HCT116 (cell line): Measurements from ENCODE around the gene HIVEP3.

Experiments
- CTCF ChIP-seq, 3 experiments: fragments of 200-600 bp in 1 of 3; sonication (generic) in 1 of 3; IDR thresholded peaks in 2 of 3; conservative IDR thresholded peaks in 1 of 3; 2 replicates each; pipeline ENCODE4 v1.5.1; 2012 to 2017; ENCODE audit warnings: low read depth in 2 of 3, low read length in 2 of 3, antibody characterized with exemption in 1 of 3, borderline replicate concordance in 1 of 3, control low read depth in 1 of 3, mild to moderate bottlenecking in 1 of 3, mixed read lengths in 1 of 3, mixed run types in 1 of 3, moderate library complexity in 1 of 3; ENCODE audit not compliant: insufficient read depth in 1 of 3
- EZH2 ChIP-seq: fragments of 200-600 bp; sonication (generic); IDR thresholded peaks from 2 replicates; pipeline ENCODE4 v1.6.1; 2017; ENCODE audit warnings: antibody characterized with exemption, mixed run types

GRCh38 chr1:41672173-41672572, 246.5 kb downstream of the HIVEP3 start:
- TF ChIP-seq CTCF (IDR thresholded peaks at IDR 0.05 in 2 of 3, conservative IDR thresholded peaks at IDR 0.05 in 1 of 3; ENCODE audit: borderline replicate concordance in 1 of 3, insufficient read depth in 1 of 3, low read depth in 2 of 3, low read length in 2 of 3) (no peak), EZH2 (no peak)
